Calu3 (cell line): ENCODE measurements around the gene TTLL9. TPM values are rescaled to one million over a fixed set of nuclear protein-coding genes. Genes with fewer than 3 reads are reported as not detected.

Experiments used
- BruUV-seq: library from RNA; stranded (reverse); fragments of 400-500 nt; replicated peaks from 2 replicates; lab custom pipeline; 2021; lab: Mats Ljungman, UMichigan
- CTCF ChIA-PET: fragments of 300-600 bp; sonication (Branson Sonifier 250); formaldehyde crosslinking; loops from one replicate; lab custom pipeline; 2022; ENCODE audit warnings: antibody characterized with exemption; lab: Charles Lee
- DNase-seq: peaks from one replicate; pipeline ENCODE4 v3.0.0; 2022
- H3K27ac Mint-ChIP-seq: one replicate; pipeline ENCODE4 v1.8.0; 2022; ENCODE audit warnings: mixed read lengths; ENCODE audit not compliant: unreplicated experiment
- H3K27me3 Mint-ChIP-seq: one replicate; pipeline ENCODE4 v1.8.0; 2022; ENCODE audit warnings: mixed read lengths; ENCODE audit not compliant: unreplicated experiment
- H3K36me3 Mint-ChIP-seq: one replicate; pipeline ENCODE4 v1.8.0; 2022; ENCODE audit warnings: mild to moderate bottlenecking, moderate library complexity, mixed read lengths; ENCODE audit not compliant: insufficient read depth, unreplicated experiment
- H3K4me1 Mint-ChIP-seq: one replicate; pipeline ENCODE4 v1.8.0; 2022; ENCODE audit warnings: mild to moderate bottlenecking, low read depth, mixed read lengths; ENCODE audit not compliant: unreplicated experiment
- H3K4me3 Mint-ChIP-seq: one replicate; pipeline ENCODE4 v1.8.0; 2022; ENCODE audit warnings: mild to moderate bottlenecking, low read depth, moderate library complexity, mixed read lengths; ENCODE audit not compliant: unreplicated experiment
- H3K9me3 Mint-ChIP-seq: one replicate; pipeline ENCODE4 v1.8.0; 2022; ENCODE audit warnings: low read depth, mixed read lengths; ENCODE audit not compliant: unreplicated experiment
- CTCF ChIP-seq: fragments of 200-600 bp; IDR thresholded peaks from one replicate; pipeline ENCODE4 v1.8.0; 2022; ENCODE audit warnings: antibody characterized with exemption; ENCODE audit not compliant: unreplicated experiment
- intact Hi-C: fragments of 100-400 bp; cut with micrococcal nuclease; formaldehyde crosslinking; loops from one replicate; pipeline ENCODE4 v1.10.0; 2022; ENCODE audit not compliant: unreplicated experiment
- total RNA-seq: library from RNA; stranded (reverse); gene quantifications from 2 replicates; pipeline ENCODE4 v1.2.3, GENCODE V29; 2022

Gene TTLL9
- total RNA-seq, 1 experiment from 2014 or later: not detected

DNA sequence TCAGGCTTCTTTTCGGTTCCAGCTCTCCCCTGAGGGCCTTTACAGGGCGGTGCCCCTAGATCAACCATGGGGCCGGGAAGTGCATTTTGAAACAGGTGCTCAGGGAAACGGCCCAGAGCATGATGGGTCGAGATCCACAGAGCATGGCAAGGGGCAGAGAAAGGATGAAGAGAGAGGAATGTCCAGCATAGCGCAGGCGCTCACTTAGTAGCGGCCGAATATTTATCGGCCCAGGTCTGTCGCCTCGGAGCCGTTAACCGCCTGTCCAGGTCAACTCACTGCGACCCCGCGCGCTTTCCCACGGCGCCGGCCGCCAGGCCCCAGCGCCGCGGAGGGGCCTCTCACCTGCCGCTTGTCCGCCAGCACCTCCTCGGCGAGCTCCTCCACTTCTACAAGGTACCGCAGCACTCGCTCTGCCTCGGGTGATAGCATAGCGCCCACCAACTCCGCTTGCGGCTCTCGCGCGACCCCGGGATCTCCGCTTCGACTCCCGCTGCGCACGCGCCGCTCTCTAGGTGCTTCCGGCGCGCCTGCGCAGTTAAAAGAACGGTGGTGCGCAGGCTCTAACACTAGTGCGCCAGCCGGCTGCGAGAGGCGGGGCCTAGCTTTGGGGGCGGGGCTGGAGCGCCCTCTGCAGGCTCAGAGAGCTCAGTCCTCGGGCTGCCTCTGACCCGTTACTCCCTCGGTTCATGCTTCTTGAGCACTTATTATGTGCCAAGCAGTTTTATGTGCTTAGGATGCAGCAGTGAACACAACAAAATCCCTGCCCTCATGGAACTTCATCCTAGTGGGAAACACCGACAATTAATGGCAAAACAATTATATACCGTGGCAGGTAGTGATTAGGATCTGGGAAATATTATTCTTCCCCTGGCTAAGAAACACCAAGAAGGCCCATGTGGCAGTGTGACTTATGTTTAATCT, 81.4 kb downstream of the TTLL9 start, which contains the start of gene PDRG1:
PDRG1 (minus strand) TSS at position 517 of the 924 bp plus-strand sequence; CDS start at position 432, 85 bp downstream.
- Mint-ChIP-seq H3K9me3 (no peaks in the 10 kb centered on the region), H3K4me3 (peak within 1 kb of the TSS; percentile 82), H3K36me3 (peaks cover 42% of the 10 kb centered on the region), H3K27me3 (peaks cover 43% of the 10 kb centered on the region), H3K27ac (peak within 1 kb of the TSS; percentile 91), H3K4me1 (peaks cover 20% of the 10 kb centered on the region)
- peak; percentile 99 for DNase-seq
- intact Hi-C loops: loop anchor here (2.0 to 10.0 kb wide), 4 partner anchors 97 to 703 kb away; no protein-coding TSS in a partner anchor
- CTCF ChIA-PET: interaction anchor here (0.5 to 2.2 kb wide), 23 partner anchors 8 to 582 kb away, joined by 3 to 36 read pairs (median 4); partner anchors contain the start of gene TM9SF4
- TF ChIP-seq CTCF: peak; percentile 90
- no TSS peak for BruUV-seq

DNA sequence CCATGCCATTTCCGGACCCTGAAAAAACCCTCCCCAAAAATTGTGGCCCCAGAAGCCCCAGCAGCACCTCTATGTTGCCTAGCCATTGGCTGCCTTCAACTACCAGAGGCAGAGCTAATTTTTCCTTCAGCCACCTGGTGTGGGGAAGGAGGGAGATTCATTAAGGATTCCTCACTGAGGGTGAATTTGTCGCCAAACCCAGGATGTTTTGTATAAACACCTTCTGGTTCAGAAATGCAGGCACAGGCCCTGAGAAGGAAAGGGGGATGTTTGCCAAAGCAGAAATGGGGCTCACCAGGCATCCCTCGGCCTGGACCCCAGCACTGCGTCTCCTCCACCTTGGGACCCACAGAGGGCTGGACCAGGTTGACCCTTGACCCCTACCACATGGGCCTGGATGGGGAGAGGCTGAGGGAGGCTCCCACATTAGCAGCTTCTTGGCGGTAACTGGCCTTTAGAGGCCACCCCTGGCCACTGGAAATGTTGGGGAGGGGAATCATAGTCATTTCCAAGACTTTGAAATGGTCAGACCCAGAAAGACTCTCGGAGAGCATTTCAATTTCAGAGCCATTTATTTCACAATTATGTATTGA, 83.2 kb downstream of the TTLL9 start:
- DNase-seq: no peak
- H3K36me3 Mint-ChIP-seq: peaks cover 26% of the 10 kb centered on the region
- BruUV-seq: no TSS peak
- no peak overlapping the region for H3K27ac Mint-ChIP-seq
- H3K27me3 Mint-ChIP-seq: peaks cover 55% of the 10 kb centered on the region
- no peak overlapping the region for H3K4me3 Mint-ChIP-seq
- no peaks in the 10 kb centered on the region for H3K9me3 Mint-ChIP-seq
- intact Hi-C loops: loop anchor here (2.0 to 10.0 kb wide), 4 partner anchors 99 to 701 kb away; no protein-coding TSS in a partner anchor
- peaks cover 20% of the 10 kb centered on the region for H3K4me1 Mint-ChIP-seq
- TF ChIP-seq CTCF: no peak
- CTCF ChIA-PET: interaction anchor here (1.1 to 2.2 kb wide), 2 partner anchors 12 to 131 kb away, joined by 3 to 14 read pairs; no protein-coding TSS in a partner anchor

GRCh38 chr20:31954500-31954899, 84.1 kb downstream of the TTLL9 start:
- H3K4me1 Mint-ChIP-seq: peaks cover 20% of the 10 kb centered on the region
- no TSS peak for BruUV-seq
- intact Hi-C loops: loop anchor here (5.0 to 10.0 kb wide), 2 partner anchors 117 to 700 kb away; no protein-coding TSS in a partner anchor
- H3K27me3 Mint-ChIP-seq: peaks cover 64% of the 10 kb centered on the region
- H3K27ac Mint-ChIP-seq: no peak overlapping the region
- H3K9me3 Mint-ChIP-seq: no peaks in the 10 kb centered on the region
- peaks cover 22% of the 10 kb centered on the region for H3K36me3 Mint-ChIP-seq
- no peak overlapping the region for H3K4me3 Mint-ChIP-seq
- CTCF ChIA-PET: interaction anchor here (1.1 kb wide), 1 partner anchor 13 kb away, joined by 3 read pairs; no protein-coding TSS in a partner anchor
- no peak for DNase-seq
- no peak for TF ChIP-seq CTCF
